Fibroblast of lung (primary cell): ENCODE results near the gene PLCG2.

ENCODE experiments used
- EZH2 ChIP-seq: IDR thresholded peaks from 2 replicates; pipeline ENCODE4 v1.5.1; 2012; ENCODE audit warnings: low read length, control low read depth, mild to moderate bottlenecking; ENCODE audit errors: missing control alignments
- TF ChIP-seq, protein P1 (sequence below), 2 donors: IDR thresholded peaks in 1 of 2; conservative IDR thresholded peaks in 1 of 2; 1 replicate in 1 of 2; 2 replicates in 1 of 2; pipeline ENCODE4 v1.5.1; 2011 to 2012; ENCODE audit warnings: low read length in 2 of 2, control low read depth in 1 of 2, inconsistent platforms in 1 of 2, low read depth in 1 of 2, mild to moderate bottlenecking in 1 of 2

DNA sequence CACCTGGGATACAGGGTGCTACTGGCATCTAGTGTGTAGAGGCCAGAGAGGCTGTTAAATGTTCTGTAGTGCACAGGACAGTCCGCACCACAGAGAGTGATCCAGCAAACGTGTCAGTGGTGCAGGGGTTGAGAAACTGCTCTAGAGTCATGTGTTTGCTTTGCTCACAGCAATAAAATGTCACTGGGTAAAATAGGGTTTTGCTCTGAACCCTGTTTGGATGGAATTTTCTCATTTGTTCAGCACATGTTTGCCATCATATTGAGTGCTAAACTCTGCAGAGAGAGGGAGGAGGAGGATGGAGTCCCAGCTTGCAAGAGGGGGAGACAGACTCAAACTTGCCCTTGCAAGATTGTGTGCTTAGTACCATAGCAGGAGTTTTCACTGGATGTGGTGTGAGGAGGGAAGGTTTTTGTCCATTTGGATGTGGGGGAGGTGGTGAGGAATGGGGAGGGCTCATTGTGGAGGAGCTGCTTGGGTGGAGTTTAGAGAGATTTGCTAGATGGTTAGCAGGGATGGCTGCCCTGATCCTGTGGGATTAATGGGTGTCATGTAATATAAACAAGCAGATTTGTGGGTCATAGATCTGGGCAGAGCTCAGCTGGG is 11.8 kb downstream of the PLCG2 start:
- TF ChIP-seq, protein P1, sequence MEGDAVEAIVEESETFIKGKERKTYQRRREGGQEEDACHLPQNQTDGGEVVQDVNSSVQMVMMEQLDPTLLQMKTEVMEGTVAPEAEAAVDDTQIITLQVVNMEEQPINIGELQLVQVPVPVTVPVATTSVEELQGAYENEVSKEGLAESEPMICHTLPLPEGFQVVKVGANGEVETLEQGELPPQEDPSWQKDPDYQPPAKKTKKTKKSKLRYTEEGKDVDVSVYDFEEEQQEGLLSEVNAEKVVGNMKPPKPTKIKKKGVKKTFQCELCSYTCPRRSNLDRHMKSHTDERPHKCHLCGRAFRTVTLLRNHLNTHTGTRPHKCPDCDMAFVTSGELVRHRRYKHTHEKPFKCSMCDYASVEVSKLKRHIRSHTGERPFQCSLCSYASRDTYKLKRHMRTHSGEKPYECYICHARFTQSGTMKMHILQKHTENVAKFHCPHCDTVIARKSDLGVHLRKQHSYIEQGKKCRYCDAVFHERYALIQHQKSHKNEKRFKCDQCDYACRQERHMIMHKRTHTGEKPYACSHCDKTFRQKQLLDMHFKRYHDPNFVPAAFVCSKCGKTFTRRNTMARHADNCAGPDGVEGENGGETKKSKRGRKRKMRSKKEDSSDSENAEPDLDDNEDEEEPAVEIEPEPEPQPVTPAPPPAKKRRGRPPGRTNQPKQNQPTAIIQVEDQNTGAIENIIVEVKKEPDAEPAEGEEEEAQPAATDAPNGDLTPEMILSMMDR (conservative IDR thresholded peaks at IDR 0.05 in 1 of 2, IDR thresholded peaks at IDR 0.05 in 1 of 2; ENCODE audit: low read depth in 1 of 2, low read length in 2 of 2) = no peak
- no peak for TF ChIP-seq EZH2
